CD4-positive, alpha-beta T cell treated with Interleukin-17A for 1 hour (primary cell): ENCODE results near the gene CDC14A.
"Not testable (repeated sequence)": the region's sequence is repeated elsewhere in the genome, so short reads cannot be mapped to it uniquely, and the experiment has no call there.

Experiments used
- DNase-seq: peaks from one replicate; pipeline ENCODE4 v3.0.0-alpha.2; 2020

CDC14A gene

GRCh38 chr1:100364697-100365096 lies 12.4 kb downstream of the CDC14A start:
- DNase-seq, result no peak

GRCh38 chr1:100366209-100366525 lies 13.9 kb downstream of the CDC14A start:
- no peak for DNase-seq

- DNase-seq, result not testable (repeated sequence)
Observed at GRCh38 chr1:100369339-100369738, 17.0 kb downstream of the CDC14A start.

- DNase-seq, result not testable (repeated sequence)
Observed at GRCh38 chr1:100373953-100374352, 21.6 kb downstream of the CDC14A start.

GRCh38 chr1:100376890-100377289 lies 24.6 kb downstream of the CDC14A start:
- not testable (repeated sequence) for DNase-seq

GRCh38 chr1:100377590-100378361 lies 25.5 kb downstream of the CDC14A start:
- no peak for DNase-seq

- no peak for DNase-seq
Observed at GRCh38 chr1:100378956-100379355, 26.6 kb downstream of the CDC14A start.

- no peak for DNase-seq
Observed at GRCh38 chr1:100380635-100381034, 28.3 kb downstream of the CDC14A start.

- DNase-seq, result no peak
Observed at GRCh38 chr1:100382657-100383056, 30.4 kb downstream of the CDC14A start.

GRCh38 chr1:100383743-100384405 lies 31.6 kb downstream of the CDC14A start:
- no peak for DNase-seq

GRCh38 chr1:100387209-100387608 lies 34.9 kb downstream of the CDC14A start:
- DNase-seq, result no peak

- peak; percentile 55 for DNase-seq
Observed at GRCh38 chr1:100387657-100388350, 35.5 kb downstream of the CDC14A start.

- DNase-seq, result peak; percentile 56
Observed at GRCh38 chr1:100390531-100390930, 38.2 kb downstream of the CDC14A start.

- DNase-seq, result peak; percentile 59
Observed at GRCh38 chr1:100391675-100392074, 39.4 kb downstream of the CDC14A start.

- no peak for DNase-seq
Observed at GRCh38 chr1:100392756-100393155, 40.5 kb downstream of the CDC14A start.

- DNase-seq, result peak; percentile 50
Observed at GRCh38 chr1:100394285-100394684, 42.0 kb downstream of the CDC14A start.

GRCh38 chr1:100395913-100396312 lies 43.6 kb downstream of the CDC14A start:
- DNase-seq, result no peak

GRCh38 chr1:100396651-100397050 lies 44.3 kb downstream of the CDC14A start:
- DNase-seq, result peak; percentile 76

GRCh38 chr1:100397681-100398080 lies 45.4 kb downstream of the CDC14A start:
- DNase-seq, result peak; percentile 45

- no peak for DNase-seq
Observed at GRCh38 chr1:100398648-100399047, 46.3 kb downstream of the CDC14A start.

GRCh38 chr1:100400404-100400803 lies 48.1 kb downstream of the CDC14A start:
- DNase-seq, result peak; percentile 89

GRCh38 chr1:100404821-100405220 lies 52.5 kb downstream of the CDC14A start:
- DNase-seq, result no peak

GRCh38 chr1:100405902-100406301 lies 53.6 kb downstream of the CDC14A start:
- DNase-seq, result peak; percentile 49

GRCh38 chr1:100407390-100407789 lies 55.1 kb downstream of the CDC14A start:
- DNase-seq, result not testable (repeated sequence)
